Measurements from ENCODE around the gene TIMM10B.

The TIMM10B gene

DNA sequence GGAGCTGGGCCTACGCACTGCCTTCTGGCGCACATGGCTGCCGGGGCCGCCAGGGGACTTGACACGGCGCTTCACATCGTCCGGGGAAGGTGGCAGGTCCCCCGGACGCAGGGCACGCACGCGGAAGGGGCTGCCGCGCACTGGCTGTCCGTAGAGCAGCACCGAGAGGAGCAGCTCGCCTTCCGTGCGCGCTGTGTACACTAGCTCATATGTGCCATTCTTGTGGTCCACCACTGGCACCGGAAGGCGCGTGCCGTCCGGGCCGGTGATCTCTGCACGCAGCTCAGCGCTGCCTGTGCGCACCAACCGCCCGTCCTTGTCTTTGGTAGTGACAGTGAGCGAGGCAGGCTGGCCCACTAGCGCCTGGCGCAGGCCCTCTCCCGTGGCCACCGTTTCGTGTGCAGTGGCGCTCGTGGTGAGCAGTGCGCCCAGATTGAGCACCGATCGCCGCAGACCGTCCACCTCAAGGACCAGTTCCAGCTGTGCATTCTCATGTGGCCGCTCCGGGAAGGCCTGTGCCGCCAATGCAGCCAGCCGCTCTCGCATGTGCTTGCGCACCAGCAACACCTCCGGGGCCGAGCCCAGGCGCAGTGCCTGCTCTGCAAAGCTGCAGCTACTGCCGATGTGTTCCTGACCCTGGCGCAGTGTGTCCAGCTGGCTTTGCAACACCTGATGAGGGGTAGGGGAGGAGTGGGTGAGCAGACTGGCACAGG lies 24.8 kb upstream of the TIMM10B start:
- H3K4me3 ChIP-seq (ENCODE audit: low read depth, low read length): no peak overlapping the region
- no peak for TF ChIP-seq CTCF (conservative IDR thresholded peaks at IDR 0.05; ENCODE audit: low read depth, low read length)
- no peak for DNase-seq (ENCODE audit: low read depth)

DNA sequence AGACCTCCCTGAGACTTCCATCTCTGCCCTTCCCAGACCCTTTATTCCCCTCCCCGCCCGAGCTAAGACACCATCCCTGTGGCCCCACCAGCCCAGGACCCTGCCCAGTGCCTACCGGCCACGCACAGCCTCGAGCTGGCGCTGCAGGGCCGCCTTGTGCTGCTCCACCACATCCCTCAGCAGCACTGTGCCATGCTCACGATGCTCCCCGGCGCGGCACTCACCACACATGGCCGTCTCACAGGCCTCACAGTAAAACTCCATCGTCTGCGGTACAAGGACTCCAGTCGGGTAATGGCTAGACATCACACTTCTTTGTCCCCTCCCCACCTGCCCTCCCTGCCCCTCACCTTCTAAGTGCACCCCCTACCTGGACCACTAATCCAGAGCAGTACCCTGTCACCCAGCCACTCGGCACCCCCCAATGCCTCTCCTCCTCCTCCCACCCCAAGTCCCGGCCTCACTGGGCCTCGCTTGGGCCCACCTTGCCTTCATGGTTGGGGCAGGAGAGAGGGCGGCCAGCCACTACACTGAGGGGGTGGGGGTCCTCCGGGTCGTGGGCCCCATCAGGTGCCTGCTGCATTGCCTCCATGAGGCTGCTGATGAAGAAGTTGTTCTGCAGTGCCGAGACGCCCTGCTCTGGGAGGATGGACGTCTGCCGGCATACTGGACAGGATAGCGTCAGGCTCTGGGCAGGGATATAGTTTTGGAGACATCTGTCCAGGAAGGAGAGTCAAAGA lies 23.6 kb upstream of the TIMM10B start:
- no peak for TF ChIP-seq CTCF (conservative IDR thresholded peaks at IDR 0.05; ENCODE audit: low read depth, low read length)
- DNase-seq (ENCODE audit: low read depth): no peak
- H3K4me3 ChIP-seq (ENCODE audit: low read depth, low read length): no peak overlapping the region

DNA sequence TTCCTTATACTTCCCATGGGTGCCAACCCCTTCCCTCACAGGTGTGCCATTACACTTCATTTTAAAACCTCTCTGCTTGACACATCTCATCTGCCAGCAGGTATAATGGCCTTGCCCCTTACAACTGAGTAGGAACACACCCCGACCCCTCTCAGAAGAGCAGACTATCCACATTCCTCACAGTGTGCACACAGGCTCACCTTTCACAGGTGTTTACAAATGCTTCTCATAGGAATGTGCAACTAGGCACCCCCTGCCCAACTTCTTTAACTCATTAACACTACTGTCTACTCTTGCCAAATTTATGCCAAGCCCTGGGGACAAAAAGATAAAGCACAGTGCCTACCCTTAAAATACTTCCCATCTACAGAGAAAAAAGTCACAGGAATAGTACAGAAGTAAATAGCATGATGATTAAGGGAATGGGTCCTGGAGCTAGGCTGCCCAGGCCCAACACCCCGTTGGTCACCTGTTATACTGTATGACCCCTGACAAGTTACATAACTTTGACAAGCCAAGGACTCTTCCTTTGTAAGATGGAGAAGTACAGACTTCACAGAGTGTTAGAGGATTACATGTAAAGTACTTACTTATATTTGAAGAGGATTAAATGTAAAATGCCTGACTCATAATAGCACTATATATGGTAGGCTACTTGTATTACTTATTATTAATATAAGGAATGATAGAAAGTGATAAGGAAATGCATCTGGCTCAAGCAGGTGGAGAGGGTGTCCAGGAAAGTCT lies 22.8 kb upstream of the TIMM10B start:
- no peak for TF ChIP-seq CTCF (conservative IDR thresholded peaks at IDR 0.05; ENCODE audit: low read depth, low read length)
- no peak overlapping the region for H3K4me3 ChIP-seq (ENCODE audit: low read depth, low read length)
- no peak for DNase-seq (ENCODE audit: low read depth)

DNA sequence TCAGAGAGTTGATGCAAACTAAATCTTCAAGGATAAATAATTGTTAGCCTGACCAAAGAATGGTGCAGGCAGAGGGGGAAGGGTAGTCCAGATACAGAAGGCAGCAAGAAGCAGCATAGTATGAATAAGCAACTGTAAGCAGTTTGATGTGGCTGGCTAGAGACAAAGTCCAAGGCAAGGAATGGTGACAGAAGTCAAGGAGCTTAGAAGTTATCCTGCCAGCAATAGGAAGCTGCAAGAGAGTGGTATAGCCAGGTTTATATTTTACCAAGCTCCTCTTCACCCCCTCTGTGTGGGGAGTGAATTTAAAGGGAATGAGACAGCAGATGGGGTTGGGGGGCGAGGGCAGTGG lies 22.2 kb upstream of the TIMM10B start:
- DNase-seq (ENCODE audit: low read depth): no peak
- H3K4me3 ChIP-seq (ENCODE audit: low read depth, low read length): no peak overlapping the region
- TF ChIP-seq CTCF (conservative IDR thresholded peaks at IDR 0.05; ENCODE audit: low read depth, low read length): no peak

DNA sequence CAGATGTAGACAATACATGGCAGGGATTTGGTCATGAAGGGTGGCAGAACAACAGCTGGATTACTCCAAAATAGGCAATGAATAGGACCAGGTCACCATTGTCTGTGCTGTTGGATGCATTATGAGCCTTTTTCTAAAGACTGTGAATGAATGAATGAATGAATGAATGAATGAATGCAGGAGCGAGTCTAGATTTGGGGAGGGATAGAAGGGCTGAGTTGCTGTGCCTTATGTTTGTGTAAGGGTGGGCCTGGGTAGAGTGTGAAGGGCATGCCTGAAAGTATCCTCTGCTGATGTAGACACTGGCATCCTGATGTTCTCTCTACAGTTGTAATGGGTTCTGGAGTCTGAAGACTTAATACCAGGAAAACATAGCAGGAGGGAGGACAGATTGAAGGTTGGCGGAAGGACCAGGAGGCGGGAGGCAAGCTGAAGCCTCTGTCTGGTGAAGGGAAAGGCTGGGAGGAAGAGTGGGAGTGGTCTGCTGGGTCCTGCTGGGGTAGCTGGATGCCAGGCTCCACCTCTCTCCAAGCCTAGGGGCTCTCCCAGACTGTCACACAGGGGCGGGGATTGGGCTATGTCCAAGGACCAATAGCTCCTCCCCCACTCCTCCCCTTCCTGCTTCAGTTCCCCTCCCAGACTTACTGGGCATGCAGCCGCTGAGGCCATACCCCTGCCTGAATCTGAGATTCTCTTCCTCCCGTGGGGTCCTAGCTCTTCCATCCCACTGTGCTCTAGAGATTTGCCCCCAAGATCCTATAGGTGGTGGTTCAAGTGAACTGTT lies 12.4 kb upstream of the TIMM10B start:
- TF ChIP-seq CTCF (conservative IDR thresholded peaks at IDR 0.05; ENCODE audit: low read depth, low read length): no peak
- H3K4me3 ChIP-seq (ENCODE audit: low read depth, low read length): no peak overlapping the region
- peak; percentile 98 for DNase-seq (ENCODE audit: low read depth)

- H3K4me3 ChIP-seq (ENCODE audit: low read depth, low read length): no peak overlapping the region
- no peak for TF ChIP-seq CTCF (conservative IDR thresholded peaks at IDR 0.05; ENCODE audit: low read depth, low read length)
- DNase-seq (ENCODE audit: low read depth): no peak
Measured at GRCh38 chr11:6469599-6469998, 11.7 kb upstream of the TIMM10B start.
